ENCODE measurements around the gene STARD3. TPM values are rescaled to one million over a fixed set of nuclear protein-coding genes. Genes with fewer than 3 reads are reported as not detected.

The STARD3 gene
- total and polyA plus RNA-seq, 12 donors = 38.6 to 220 (median 93.6) TPM

GRCh38 chr17:39684369-39685192, 47.6 kb downstream of the STARD3 start:
- Histone ChIP-seq H3K36me3 (replicated peaks in 1 of 2) (no peaks in the 10 kb centered on the region), H3K9me3 (replicated peaks in 1 of 3) (no peaks in the 10 kb centered on the region), H3K27ac (no peak overlapping the region), H3K4me1 (replicated peaks in 1 of 2) (peaks cover 8 to 14% of the 10 kb centered on the region in 2 donors), H3K27me3 (no peaks in the 10 kb centered on the region), H3K4me3 (no peak overlapping the region)
- no peak for DNase-seq
- WGBS, 4 donors = 90 to 98% (median 93%) methylated on average over 12 of the region's 12 CpGs
- intact Hi-C loops (cut with DNase I) = no loop called here
- TF ChIP-seq CTCF (IDR thresholded peaks at IDR 0.05) (no peak), POLR2A (IDR thresholded peaks at IDR 0.05) (no peak)

- no peaks in the 10 kb centered on the region for H3K36me3 ChIP-seq (replicated peaks in 1 of 2)
- no peaks in the 10 kb centered on the region for H3K27me3 ChIP-seq
- intact Hi-C loops (cut with DNase I) = no loop called here
- WGBS, 4 donors = 59 to 65% (median 61%) methylated on average over 6 of the region's 6 CpGs
- H3K27ac ChIP-seq = peak overlapping the region in 1 of 5 donors; percentile 94
- no peak for DNase-seq
- no peak for TF ChIP-seq POLR2A (IDR thresholded peaks at IDR 0.05)
- TF ChIP-seq CTCF (IDR thresholded peaks at IDR 0.05) = no peak
- H3K4me3 ChIP-seq = peak overlapping the region in 2 of 4 donors; percentile 44 to 66
- peaks cover 8 to 14% of the 10 kb centered on the region in 2 donors for H3K4me1 ChIP-seq (replicated peaks in 1 of 2)
- no peaks in the 10 kb centered on the region for H3K9me3 ChIP-seq (replicated peaks in 1 of 3)
Observed at GRCh38 chr17:39687101-39687545, 50.2 kb downstream of the STARD3 start.

- intact Hi-C loops (cut with DNase I) = no loop called here
- no peak for TF ChIP-seq CTCF (IDR thresholded peaks at IDR 0.05)
- peak in 1 of 2 donors; percentile 35 for TF ChIP-seq POLR2A (IDR thresholded peaks at IDR 0.05)
- Histone ChIP-seq H3K4me3 (peak within 1 kb of the TSS in 3 of 4 donors; percentile 27 to 66 (median 44)), H3K27ac (peak within 1 kb of the TSS in 4 of 5 donors; percentile 54 to 94 (median 78)), H3K36me3 (replicated peaks in 1 of 2) (no peaks in the 10 kb centered on the region), H3K9me3 (replicated peaks in 1 of 3) (no peaks in the 10 kb centered on the region), H3K27me3 (no peaks in the 10 kb centered on the region), H3K4me1 (replicated peaks in 1 of 2) (peaks cover 8 to 14% of the 10 kb centered on the region in 2 donors)
- peak; percentile 79 to 91 (median 85) for DNase-seq
- 2 to 5% (median 3%) methylated on average over 23 to 45 of the region's 45 CpGs for WGBS, 4 donors
Observed at GRCh38 chr17:39687546-39688474, 50.9 kb downstream of the STARD3 start, which contains the start of gene PGAP3. Gene PGAP3, minus strand, starts transcription at chr17:39688057. Its CDS starts 43 bp downstream, at chr17:39688014.

- no peaks in the 10 kb centered on the region for H3K36me3 ChIP-seq (replicated peaks in 1 of 2)
- no peaks in the 10 kb centered on the region for H3K27me3 ChIP-seq
- intact Hi-C loops (cut with DNase I) = no loop called here
- H3K27ac ChIP-seq = peak overlapping the region in 2 of 5 donors; percentile 54 to 93
- peak overlapping the region in 3 of 4 donors; percentile 27 to 66 (median 44) for H3K4me3 ChIP-seq
- no peaks in the 10 kb centered on the region for H3K9me3 ChIP-seq (replicated peaks in 1 of 3)
- no peak for DNase-seq
- WGBS, 4 donors = 14 to 19% (median 17%) methylated on average over 6 of the region's 6 CpGs
- TF ChIP-seq POLR2A (IDR thresholded peaks at IDR 0.05) = no peak
- no peak for TF ChIP-seq CTCF (IDR thresholded peaks at IDR 0.05)
- H3K4me1 ChIP-seq (replicated peaks in 1 of 2) = peaks cover 8 to 14% of the 10 kb centered on the region in 2 donors
Observed at GRCh38 chr17:39688475-39688835, 51.5 kb downstream of the STARD3 start.
